ENCODE measurements around the gene BLM.

BLM gene

DNA sequence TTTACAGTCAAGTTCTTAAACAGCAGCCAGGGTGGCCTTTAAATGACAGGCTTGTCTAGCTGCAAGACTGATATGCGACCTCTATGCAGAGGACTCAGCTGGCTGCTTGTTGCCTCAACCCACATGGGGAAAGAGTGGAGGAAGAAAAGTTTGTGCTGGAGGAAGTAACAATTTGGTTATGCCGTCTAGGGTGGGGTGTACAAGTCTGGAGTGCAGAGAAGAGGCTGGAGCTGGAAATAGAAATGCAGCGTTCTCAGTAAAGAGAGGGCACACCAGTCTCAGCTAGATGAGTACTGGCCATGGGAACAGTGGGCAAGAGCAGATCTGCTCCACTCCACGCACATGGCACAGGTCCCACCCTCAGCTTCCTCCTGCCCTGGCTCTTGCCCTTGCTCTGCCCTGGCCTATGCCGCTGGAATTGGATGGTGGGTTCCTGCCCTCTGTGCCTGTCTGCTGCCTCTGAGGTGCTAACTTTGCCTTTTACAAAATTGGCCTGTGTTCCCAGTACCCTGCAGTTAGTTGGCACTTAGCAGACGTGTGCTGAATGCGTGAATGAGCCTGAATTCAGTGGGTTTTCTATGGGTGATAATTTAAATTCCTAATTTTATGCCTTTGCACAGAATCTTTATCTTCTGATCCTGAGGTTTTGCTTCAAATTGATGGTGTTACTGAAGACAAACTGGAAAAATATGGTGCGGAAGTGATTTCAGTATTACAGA is 91.5 kb downstream of the BLM start:
- no peak for TF ChIP-seq POLR2A (IDR thresholded peaks at IDR 0.05; ENCODE audit: low read depth, low read length)
- FAIRE-seq (no peak), DNase-seq (ENCODE audit: insufficient read length, low spot score) (no peak)

DNA sequence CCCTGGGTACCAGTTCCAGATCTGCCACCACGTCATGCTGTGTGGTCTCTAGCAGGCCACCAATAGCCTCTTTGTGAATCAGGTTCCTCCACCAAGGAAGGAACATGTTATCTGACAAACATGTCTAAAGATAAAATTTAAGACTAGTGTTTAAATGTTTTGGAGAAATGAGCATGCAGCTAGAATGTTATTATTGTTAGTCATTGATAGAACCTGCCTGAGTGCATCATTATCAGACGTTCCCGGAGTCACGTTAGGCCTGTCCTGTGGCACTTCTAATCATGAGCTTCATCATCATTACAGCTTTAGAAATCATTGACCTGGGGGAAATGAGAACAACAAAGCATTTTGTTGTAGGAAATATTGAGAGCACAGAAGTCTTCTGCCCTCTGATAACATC is 92.4 kb downstream of the BLM start:
- no peak for FAIRE-seq
- no peak for DNase-seq (ENCODE audit: insufficient read length, low spot score)
- TF ChIP-seq POLR2A (IDR thresholded peaks at IDR 0.05; ENCODE audit: low read depth, low read length) = no peak

DNA sequence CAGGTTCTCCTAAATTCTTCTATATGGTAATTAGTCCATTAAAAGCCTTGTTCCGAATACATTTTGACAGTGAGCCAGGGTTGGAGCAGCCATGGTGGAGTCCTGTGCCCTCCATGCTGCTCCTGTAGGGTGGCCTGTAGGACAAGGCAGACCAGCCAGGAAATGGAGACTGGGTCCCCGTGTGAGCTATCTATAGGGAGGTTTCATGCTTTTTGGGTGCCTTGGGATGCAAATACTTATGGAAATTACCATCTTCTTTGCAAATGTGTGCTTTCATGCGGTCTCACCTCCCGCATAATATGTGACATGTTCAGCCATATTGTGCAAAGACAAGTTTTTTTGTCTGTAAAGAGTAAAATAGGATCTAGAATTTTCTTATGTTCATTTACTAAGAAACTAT is 93.2 kb downstream of the BLM start:
- TF ChIP-seq POLR2A (IDR thresholded peaks at IDR 0.05; ENCODE audit: low read depth, low read length) = no peak
- FAIRE-seq (no peak), DNase-seq (ENCODE audit: insufficient read length, low spot score) (no peak)

DNA sequence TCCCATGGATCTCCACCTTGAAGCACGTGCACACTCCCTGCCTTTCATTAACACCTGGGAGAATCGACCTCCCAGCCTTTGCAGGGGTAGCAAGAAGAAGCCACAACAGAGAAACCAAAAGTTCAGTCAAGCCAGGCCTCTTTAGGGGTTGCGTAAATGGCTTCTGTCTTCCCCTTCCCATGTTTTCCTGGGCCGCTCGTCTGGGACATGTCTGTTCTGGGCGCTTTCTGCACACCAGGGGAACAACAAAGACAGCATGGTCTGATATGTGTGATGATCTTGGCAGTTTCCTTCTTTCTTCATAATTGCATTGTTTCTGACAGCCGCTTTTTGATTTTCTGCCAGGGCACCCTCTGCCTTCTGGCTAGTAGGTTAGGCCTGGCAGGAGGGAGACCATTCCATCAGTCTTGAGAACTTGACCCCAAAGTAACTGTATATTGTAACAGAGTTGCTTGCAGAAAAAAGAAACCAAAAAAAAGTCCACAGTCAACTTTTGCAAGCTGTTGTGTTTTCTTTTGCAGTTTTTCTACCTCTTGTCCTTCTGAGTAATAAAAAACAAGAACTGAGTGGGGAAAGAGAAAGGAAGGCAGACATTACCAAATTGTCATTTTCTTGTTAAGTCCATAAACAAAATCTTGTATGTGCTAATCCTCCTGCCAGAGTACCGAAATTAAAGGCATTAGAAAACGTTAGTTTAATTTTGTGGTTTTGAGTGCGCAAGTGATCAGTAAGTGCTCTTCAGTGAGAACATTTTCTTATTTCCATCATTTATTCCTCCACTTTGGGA is 95.2 kb downstream of the BLM start:
- FAIRE-seq (no peak), DNase-seq (ENCODE audit: insufficient read length, low spot score) (no peak)
- no peak for TF ChIP-seq POLR2A (IDR thresholded peaks at IDR 0.05; ENCODE audit: low read depth, low read length)

DNA sequence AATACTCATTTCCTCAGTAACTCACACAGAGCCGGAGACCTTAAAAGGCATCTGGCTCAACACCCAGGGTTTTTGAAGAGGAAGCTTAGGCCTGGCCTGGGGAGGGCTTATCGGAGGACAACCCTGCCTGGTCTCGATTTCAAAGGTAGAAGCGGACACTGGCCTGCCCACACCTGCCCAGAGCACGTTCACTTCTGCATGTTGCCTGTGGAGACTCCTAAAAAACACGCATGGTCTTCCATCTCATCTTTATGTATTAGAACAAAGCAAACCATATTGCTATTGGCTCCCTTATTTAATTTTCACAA is 95.8 kb downstream of the BLM start:
- FAIRE-seq (no peak), DNase-seq (ENCODE audit: insufficient read length, low spot score) (no peak)
- no peak for TF ChIP-seq POLR2A (IDR thresholded peaks at IDR 0.05; ENCODE audit: low read depth, low read length)

DNA sequence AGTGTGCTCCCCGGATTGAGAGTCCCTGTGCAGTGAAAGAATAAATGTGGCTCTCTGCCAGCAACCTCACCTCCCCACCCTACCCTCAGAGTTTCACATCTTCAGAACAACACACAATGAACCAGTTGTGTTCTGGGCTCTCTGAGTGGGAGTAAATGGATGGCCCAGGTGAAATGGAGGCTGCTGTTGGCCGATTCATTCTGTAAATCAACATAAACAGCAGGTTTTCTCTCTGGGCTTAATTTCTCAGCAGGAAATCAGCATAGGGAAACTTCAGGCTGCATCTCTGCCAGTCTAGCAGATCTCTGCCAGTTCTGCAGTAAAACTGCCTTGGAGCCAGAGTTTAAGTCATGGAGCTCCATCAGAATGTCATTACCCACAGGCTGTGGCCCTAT is 96.6 kb downstream of the BLM start:
- no peak for DNase-seq (ENCODE audit: insufficient read length, low spot score)
- no peak for TF ChIP-seq POLR2A (IDR thresholded peaks at IDR 0.05; ENCODE audit: low read depth, low read length)
- no peak for FAIRE-seq

DNA sequence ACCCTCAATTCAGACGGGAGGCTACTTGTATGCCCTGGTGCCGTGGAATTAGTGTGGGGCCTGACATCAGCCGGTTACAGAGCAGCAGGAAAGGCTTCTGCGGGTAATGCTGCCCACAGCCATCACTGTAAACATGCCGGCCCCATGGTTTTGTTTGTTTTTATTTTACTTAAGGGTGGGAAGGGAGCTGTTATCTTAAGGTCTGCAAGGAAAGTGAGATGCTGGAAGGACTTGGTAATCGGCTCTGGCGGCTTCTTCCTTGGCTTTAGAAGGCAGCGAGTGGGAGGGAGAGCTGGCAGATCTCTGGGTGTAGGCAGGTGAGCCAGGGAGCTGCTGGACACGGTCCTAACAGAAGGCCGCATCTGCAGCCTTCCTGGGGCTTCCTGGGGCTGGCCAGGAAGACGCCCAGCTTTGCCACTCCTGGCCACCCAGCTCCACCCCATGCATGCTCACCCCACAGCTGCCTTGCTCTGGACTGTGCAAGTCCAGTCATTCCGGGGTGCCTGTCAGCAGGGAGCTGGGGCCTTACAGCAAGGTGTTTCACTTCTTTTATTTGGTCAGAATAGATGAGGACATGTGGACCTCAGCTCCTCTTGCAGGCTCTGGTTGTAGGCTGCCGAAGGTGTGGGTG is 97.2 kb downstream of the BLM start:
- DNase-seq (ENCODE audit: insufficient read length, low spot score) = no peak
- no peak for FAIRE-seq
- TF ChIP-seq POLR2A (IDR thresholded peaks at IDR 0.05; ENCODE audit: low read depth, low read length) = no peak

DNA sequence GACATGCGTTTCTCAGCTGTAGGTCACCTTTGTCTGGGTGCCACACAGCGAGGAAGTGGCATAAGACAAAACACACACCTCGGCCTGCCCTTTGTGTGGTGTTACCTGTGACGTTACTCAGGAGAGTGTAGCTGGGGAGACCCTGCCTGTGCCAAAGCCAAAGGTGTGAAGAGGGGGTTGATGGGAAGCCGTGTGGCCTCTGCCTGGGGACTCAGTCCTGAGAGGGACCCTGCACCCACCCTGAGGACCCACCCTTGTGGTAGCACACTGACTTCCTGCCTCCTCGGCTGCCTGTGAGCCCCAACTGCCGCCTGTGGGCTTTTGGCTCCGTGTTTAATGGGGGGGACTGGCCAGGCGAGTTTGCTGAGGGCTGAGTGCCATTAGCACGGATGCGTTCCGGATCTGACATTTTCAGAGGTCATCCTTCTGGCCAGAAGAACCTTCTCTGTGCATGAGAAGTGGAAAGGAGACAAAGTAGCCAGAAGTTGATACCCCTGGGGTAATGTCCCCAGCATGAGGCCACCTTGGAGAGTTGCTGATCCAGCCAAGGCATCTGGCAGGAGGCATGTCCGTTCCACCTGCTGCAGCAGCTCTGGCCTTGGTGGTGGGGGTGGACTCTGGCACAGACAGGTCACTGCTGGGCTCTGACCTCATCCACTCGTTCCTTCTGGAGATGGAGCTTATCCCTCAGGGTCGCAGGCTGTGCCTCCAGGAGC is 99.4 kb downstream of the BLM start:
- DNase-seq (ENCODE audit: insufficient read length, low spot score) = no peak

DNA sequence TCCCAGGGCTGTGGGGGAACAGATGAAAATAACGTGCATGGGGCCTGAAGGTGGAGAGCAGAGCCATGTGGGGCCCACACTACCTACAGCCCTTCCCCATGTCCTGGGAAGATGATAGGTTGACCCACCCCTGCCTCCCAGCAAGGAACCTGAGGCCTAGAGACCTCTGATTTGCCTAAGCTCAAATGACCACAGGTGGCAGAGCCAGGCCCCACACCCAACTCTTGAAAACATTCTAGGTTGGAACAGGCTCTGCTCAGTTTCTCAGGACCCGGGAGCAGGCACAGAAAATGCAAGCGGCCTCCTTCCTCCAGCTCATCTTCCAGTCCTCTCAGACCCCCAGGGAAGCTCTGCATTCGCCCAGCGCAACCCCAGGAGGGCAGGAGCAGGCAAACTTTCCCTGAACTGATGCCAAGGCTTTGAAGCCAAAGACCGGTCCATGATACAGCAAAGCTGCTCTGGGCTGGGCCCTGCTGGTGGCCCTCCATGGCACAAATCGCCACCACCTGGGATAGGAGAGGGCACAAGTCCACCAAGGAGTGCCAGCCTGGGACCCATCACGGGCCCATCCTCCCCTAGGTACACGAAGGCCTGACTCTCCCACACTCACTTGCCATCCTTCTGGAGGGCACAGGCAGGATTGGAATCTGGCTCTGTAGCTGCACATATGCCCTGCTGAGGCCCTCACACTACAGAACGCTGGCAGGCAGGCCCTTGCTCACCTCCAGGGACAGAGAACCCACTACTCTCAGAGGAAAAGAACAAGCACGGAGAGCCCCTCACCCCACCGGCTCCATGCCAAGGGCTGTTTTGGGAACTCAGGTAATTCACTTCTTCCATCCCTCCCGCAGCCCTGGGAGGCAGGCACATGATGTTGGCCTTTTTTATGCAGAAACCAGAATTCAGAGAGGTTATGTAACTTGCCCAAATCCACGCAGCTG is 100.2 kb downstream of the BLM start:
- TF ChIP-seq POLR2A (IDR thresholded peaks at IDR 0.05; ENCODE audit: low read depth, low read length) = no peak
- no peak for FAIRE-seq
- DNase-seq (ENCODE audit: insufficient read length, low spot score) = no peak

More for the DNA sequence above, 99.4 kb downstream of the BLM start:
- TF ChIP-seq POLR2A (IDR thresholded peaks at IDR 0.05; ENCODE audit: low read depth, low read length) = no peak
- no peak for FAIRE-seq

DNA sequence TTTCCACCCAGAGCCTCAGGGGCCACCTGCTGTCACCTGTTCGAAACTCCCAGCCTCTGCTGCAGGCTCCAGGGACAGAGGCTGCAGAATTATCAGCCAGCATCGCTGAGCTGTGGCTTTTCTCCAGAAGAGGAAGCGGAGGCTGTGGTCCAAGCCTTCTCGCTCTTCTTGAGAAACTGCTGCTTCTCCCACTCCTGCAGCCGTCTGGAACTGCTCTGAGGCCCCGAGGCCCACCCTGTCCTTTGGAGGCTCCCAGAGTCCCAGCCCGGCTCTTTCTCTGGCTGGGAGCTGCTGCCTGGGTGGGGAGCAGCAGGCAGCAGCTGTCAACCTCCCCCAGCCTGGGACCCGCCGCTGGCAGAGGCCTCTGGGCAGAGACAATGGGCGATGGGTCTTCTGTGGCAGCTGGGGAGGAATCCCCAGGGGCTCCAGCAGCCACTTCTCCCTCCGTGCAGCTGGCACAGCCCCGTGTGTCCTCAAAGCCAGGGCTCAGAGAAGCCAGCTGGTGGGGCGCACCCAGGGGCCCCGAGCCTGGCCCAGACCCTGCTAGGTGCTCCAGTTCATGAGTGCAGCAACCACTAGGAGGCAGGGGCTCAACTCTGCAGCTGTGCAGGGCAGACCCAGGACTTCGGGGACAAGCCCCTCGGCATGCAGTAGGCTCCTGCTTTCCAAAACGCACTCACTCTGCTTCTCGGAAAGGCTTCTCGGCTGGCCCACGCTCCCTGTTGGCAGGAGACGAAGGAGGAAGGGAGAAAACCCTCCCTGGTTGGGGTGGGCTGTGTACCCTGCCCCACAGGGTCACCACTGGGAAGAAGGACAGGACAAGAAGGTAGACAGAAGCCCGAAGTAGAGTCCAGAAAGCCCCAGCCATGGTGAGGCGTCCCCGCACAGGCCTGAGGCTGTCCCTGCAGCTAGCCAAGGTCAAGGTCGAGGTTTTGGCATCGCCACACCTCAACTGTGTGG is 101.4 kb downstream of the BLM start:
- FAIRE-seq (no peak), DNase-seq (ENCODE audit: insufficient read length, low spot score) (no peak)
- TF ChIP-seq POLR2A (IDR thresholded peaks at IDR 0.05; ENCODE audit: low read depth, low read length) = no peak

DNA sequence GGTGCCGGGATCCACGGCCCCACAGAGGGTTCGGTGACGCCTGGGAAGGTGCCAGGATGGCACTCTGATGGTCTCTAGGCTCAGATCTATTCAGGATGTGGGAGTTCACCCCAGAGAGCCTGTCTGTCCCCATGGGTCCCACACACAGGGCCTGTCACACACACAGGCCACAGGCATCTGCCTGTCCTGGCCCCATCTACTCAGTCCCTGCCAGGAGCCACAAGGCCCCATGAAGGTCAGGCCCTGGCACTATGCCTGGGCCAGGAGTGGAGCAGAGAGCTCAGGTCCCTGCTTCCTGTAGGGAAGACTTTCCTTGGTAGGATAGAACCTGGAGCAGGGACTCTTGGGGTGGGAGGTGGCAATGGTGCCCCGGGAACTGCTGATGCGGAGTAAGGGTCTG is 102.2 kb downstream of the BLM start:
- FAIRE-seq (no peak), DNase-seq (ENCODE audit: insufficient read length, low spot score) (no peak)
- TF ChIP-seq POLR2A (IDR thresholded peaks at IDR 0.05; ENCODE audit: low read depth, low read length) = no peak

DNA sequence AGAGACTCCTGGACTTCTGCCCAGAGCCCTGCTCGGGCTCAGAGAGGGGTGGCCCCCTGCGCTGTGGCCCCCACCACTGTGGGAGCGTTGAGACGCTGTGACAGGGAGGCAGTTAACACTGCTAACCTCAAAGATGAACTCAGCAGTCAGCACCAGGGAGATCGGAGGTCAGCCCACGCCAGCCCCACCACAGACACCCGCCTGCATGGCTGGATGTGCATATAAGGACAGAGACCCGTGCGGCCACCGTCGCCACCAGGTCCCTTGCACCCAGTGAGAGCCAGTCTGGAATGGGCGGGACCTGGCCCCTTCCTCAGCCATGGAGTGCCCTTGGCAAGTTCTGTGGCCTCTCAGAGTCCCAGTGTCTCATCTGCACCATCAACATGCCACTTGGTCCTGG is 102.7 kb downstream of the BLM start:
- FAIRE-seq (no peak), DNase-seq (ENCODE audit: insufficient read length, low spot score) (no peak)
- no peak for TF ChIP-seq POLR2A (IDR thresholded peaks at IDR 0.05; ENCODE audit: low read depth, low read length)
